ENCODE measurements around the gene E4F1. TPM values are rescaled to one million over a fixed set of nuclear protein-coding genes. Genes with fewer than 3 reads are reported as not detected.
A peak's percentile ranks its signal among the peaks of the same experiment; 100 is the strongest.

E4F1 gene
- total RNA-seq, 1 experiment from 2014 or later, result 49.0 TPM

- ChIA-PET POLR2A (ENCODE audit: unreplicated experiment) (no interaction called here), CTCF (no interaction called here)
- Histone ChIP-seq H3K79me2 (ENCODE audit: low read length) (no peaks in the 10 kb centered on the region), H3K27me3 (ENCODE audit: low read length) (no peaks in the 10 kb centered on the region), H3K4me3 (ENCODE audit: low read length) (no peak overlapping the region), H3K4me2 (ENCODE audit: low read length) (no peak overlapping the region), H3K9ac (ENCODE audit: low read length) (no peak overlapping the region), H3K4me1 (ENCODE audit: insufficient read depth, low read length) (peaks cover 7% of the 10 kb centered on the region; the same call in 1 of the 2 replicates), H3F3A (ENCODE audit: low read length, unreplicated experiment) (no peaks in the 10 kb centered on the region), H3K27ac (ENCODE audit: low read length) (no peak overlapping the region), H2AFZ (ENCODE audit: low read length) (no peak overlapping the region), H3K36me3 (ENCODE audit: low read depth, low read length) (peaks cover 7% of the 10 kb centered on the region; the same call in 1 of the 2 replicates), H3K9me2 (replicated peaks; ENCODE audit: low read length) (no peaks in the 10 kb centered on the region), H4K20me1 (ENCODE audit: low read length) (no peaks in the 10 kb centered on the region), H3K9me3 (ENCODE audit: low read length) (no peaks in the 10 kb centered on the region)
- TF ChIP-seq CTCF (conservative IDR thresholded peaks at IDR 0.05; ENCODE audit: low read depth, low read length), result no peak
- TF ChIP-seq EZH2phosphoT487 (IDR thresholded peaks at IDR 0.05; ENCODE audit: borderline replicate concordance, low read length), result no peak
- DNase-seq (no peak), ATAC-seq (no peak)
- intact Hi-C loops (cut with micrococcal nuclease), result no loop called here
- no TSS peak for BruUV-seq (replicated peaks)
Observed at GRCh38 chr16:2242598-2242997, 19.2 kb downstream of the E4F1 start.

DNA sequence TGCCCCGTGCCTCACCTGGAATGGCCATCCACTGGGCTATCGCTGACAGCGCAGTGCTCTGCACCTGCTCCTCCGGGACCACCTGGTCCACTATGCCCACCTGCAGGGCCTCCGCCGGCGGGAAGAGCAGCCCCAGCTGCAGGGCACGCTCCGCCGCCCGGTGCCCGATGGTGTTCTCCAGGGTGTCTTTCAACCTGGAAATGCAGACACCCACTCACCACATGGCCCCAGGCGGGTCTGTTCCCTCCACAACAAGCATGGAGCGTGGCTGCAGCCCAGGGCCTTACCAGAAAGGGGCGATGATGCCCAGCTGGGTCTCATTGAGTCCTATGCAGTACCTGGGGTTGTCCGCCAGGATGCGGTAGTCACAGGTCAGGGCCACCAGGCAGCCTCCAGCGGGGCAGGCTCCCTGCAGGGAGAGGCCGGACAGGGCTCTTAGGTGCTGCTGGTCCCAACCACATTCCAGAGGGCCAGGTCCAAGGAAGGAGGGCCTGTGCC lies 19.7 kb downstream of the E4F1 start:
- peaks cover 7% of the 10 kb centered on the region; the same call in 1 of the 2 replicates for H3K4me1 ChIP-seq (ENCODE audit: insufficient read depth, low read length)
- no TSS peak for BruUV-seq (replicated peaks)
- DNase-seq (no peak), ATAC-seq (no peak)
- H3K4me3 ChIP-seq (ENCODE audit: low read length), result no peak overlapping the region
- H3K9me3 ChIP-seq (ENCODE audit: low read length), result no peaks in the 10 kb centered on the region
- no peaks in the 10 kb centered on the region for H3K79me2 ChIP-seq (ENCODE audit: low read length)
- H2AFZ ChIP-seq (ENCODE audit: low read length), result no peak overlapping the region
- no peak overlapping the region for H3K9ac ChIP-seq (ENCODE audit: low read length)
- POLR2A ChIA-PET (ENCODE audit: unreplicated experiment), result no interaction called here
- peaks cover 7% of the 10 kb centered on the region; the same call in 1 of the 2 replicates for H3K36me3 ChIP-seq (ENCODE audit: low read depth, low read length)
- H4K20me1 ChIP-seq (ENCODE audit: low read length), result no peaks in the 10 kb centered on the region
- TF ChIP-seq EZH2phosphoT487 (IDR thresholded peaks at IDR 0.05; ENCODE audit: borderline replicate concordance, low read length) (no peak), CTCF (conservative IDR thresholded peaks at IDR 0.05; ENCODE audit: low read depth, low read length) (0 out of 2 replicates have a peak, but pooled peaks have one; percentile 11), EZH2 (IDR thresholded peaks at IDR 0.05; ENCODE audit: low read length, unreplicated experiment) (no peak)
- H3K27me3 ChIP-seq (ENCODE audit: low read length), result no peaks in the 10 kb centered on the region
- intact Hi-C loops (cut with micrococcal nuclease), result no loop called here
- H3K27ac ChIP-seq (ENCODE audit: low read length), result no peak overlapping the region
- H3K9me2 ChIP-seq (replicated peaks; ENCODE audit: low read length), result no peaks in the 10 kb centered on the region
- no peaks in the 10 kb centered on the region for H3F3A ChIP-seq (ENCODE audit: low read length, unreplicated experiment)
- CTCF ChIA-PET, result no interaction called here
- H3K4me2 ChIP-seq (ENCODE audit: low read length), result no peak overlapping the region

- no TSS peak for BruUV-seq (replicated peaks)
- H3K36me3 ChIP-seq (ENCODE audit: low read depth, low read length), result peaks cover 7% of the 10 kb centered on the region; the same call in 1 of the 2 replicates
Observed at GRCh38 chr16:2243781-2244180, 20.4 kb downstream of the E4F1 start.

More at GRCh38 chr16:2243781-2244180, 20.4 kb downstream of the E4F1 start:
- Histone ChIP-seq H3K27me3 (ENCODE audit: low read length) (no peaks in the 10 kb centered on the region), H3K79me2 (ENCODE audit: low read length) (peaks cover 6% of the 10 kb centered on the region; the same call in 1 of the 2 replicates), H3K9ac (ENCODE audit: low read length) (no peak overlapping the region), H3K9me3 (ENCODE audit: low read length) (no peaks in the 10 kb centered on the region), H3K4me1 (ENCODE audit: insufficient read depth, low read length) (peaks cover 7% of the 10 kb centered on the region; the same call in 1 of the 2 replicates), H3K9me2 (replicated peaks; ENCODE audit: low read length) (no peaks in the 10 kb centered on the region), H3K27ac (ENCODE audit: low read length) (no peak overlapping the region), H3K4me2 (ENCODE audit: low read length) (no peak overlapping the region), H4K20me1 (ENCODE audit: low read length) (no peaks in the 10 kb centered on the region), H2AFZ (ENCODE audit: low read length) (no peak overlapping the region), H3K4me3 (ENCODE audit: low read length) (no peak overlapping the region), H3F3A (ENCODE audit: low read length, unreplicated experiment) (no peaks in the 10 kb centered on the region)
- TF ChIP-seq EZH2phosphoT487 (IDR thresholded peaks at IDR 0.05; ENCODE audit: borderline replicate concordance, low read length) (no peak), EZH2 (IDR thresholded peaks at IDR 0.05; ENCODE audit: low read length, unreplicated experiment) (no peak), CTCF (conservative IDR thresholded peaks at IDR 0.05; ENCODE audit: low read depth, low read length) (no peak)
- DNase-seq, result no peak
- CTCF ChIA-PET, result no interaction called here
- POLR2A ChIA-PET (ENCODE audit: unreplicated experiment), result no interaction called here
- intact Hi-C loops (cut with micrococcal nuclease), result no loop called here
- no peak for ATAC-seq
